Smooth muscle cell (in vitro differentiated cells): ENCODE data around the gene CDH23. TPM values are rescaled to one million over a fixed set of nuclear protein-coding genes. Genes with fewer than 3 reads are reported as not detected.

Experiments used
- DNase-seq: peaks from one replicate; lab custom pipeline; 2025; ENCODE audit not compliant: unreplicated experiment; lab: John Stamatoyannopoulos, UW
- H2AFZ ChIP-seq: fragments of 200-600 bp; sonication (generic); 2 replicates; pipeline ENCODE4 v1.6.0; 2016; ENCODE audit warnings: antibody characterized with exemption, low read depth, mild to moderate bottlenecking
- H3F3A ChIP-seq: fragments of 200-600 bp; sonication (generic); 2 replicates; pipeline ENCODE4 v1.6.0; 2017; ENCODE audit warnings: antibody characterized with exemption, low read depth
- H3K27ac ChIP-seq: fragments of 200-600 bp; sonication (generic); 2 replicates; pipeline ENCODE4 v1.5.1; 2016; ENCODE audit warnings: low read depth, mild to moderate bottlenecking
- H3K27me3 ChIP-seq: fragments of 200-600 bp; sonication (generic); 2 replicates; pipeline ENCODE4 v1.6.1; 2016; ENCODE audit warnings: low read depth, mild to moderate bottlenecking
- H3K36me3 ChIP-seq: fragments of 200-600 bp; sonication (generic); 2 replicates; pipeline ENCODE4 v1.5.1; 2016; ENCODE audit warnings: low read depth
- H3K4me1 ChIP-seq: fragments of 200-600 bp; sonication (generic); 2 replicates; pipeline ENCODE4 v1.5.1; 2016; ENCODE audit warnings: low read depth
- H3K4me2 ChIP-seq: fragments of 200-600 bp; sonication (generic); 2 replicates; pipeline ENCODE4 v1.6.0; 2016; ENCODE audit warnings: mild to moderate bottlenecking
- H3K4me3 ChIP-seq: fragments of 200-600 bp; sonication (generic); 2 replicates; pipeline ENCODE4 v1.5.1; 2016; ENCODE audit warnings: mild to moderate bottlenecking
- H3K79me2 ChIP-seq: fragments of 200-600 bp; sonication (generic); 2 replicates; pipeline ENCODE4 v1.6.0; 2016; ENCODE audit warnings: low read depth, mild to moderate bottlenecking
- H3K9ac ChIP-seq: fragments of 200-600 bp; sonication (generic); 2 replicates; pipeline ENCODE4 v1.6.0; 2016; ENCODE audit warnings: low read depth
- H3K9me3 ChIP-seq: fragments of 200-600 bp; sonication (generic); replicated peaks from 2 replicates; pipeline ENCODE4 v1.5.1; 2016; ENCODE audit warnings: low read depth
- H4K20me1 ChIP-seq: fragments of 200-600 bp; sonication (generic); 2 replicates; pipeline ENCODE4 v1.6.0; 2016; ENCODE audit warnings: low read depth
- WGBS: methylation state at CpG from one replicate; pipeline ENCODE4 v1.1.7; 2016; ENCODE audit warnings: low lambda C conversion rate; 5-methylcytosine and 5-hydroxymethylcytosine counted together
- polyA plus RNA-seq: library from polyadenylated mRNA; unstranded; fragments of >200 nt; fragmentation: Nextera tagmentation; extraction: Ambion mirVana; gene quantifications from 2 replicates; pipeline ENCODE4 v1.2.1, GENCODE V29; 2016
- total RNA-seq: library from RNA; depleted of rRNA; stranded (reverse); fragments of >200 nt; gene quantifications from 2 replicates; pipeline ENCODE4 v1.2.3, GENCODE V29; 2014
- TF ChIP-seq, protein P1 (sequence below): fragments of 200-600 bp; sonication (generic); IDR thresholded peaks from 2 replicates; pipeline ENCODE4 v1.5.1; 2017; ENCODE audit warnings: borderline replicate concordance, mild to moderate bottlenecking, antibody characterized with exemption; ENCODE audit not compliant: insufficient read depth, poor library complexity, severe bottlenecking

Gene CDH23
- total and polyA plus RNA-seq, 2 experiments from 2014 or later, result 0.99 to 2.5 TPM

DNA sequence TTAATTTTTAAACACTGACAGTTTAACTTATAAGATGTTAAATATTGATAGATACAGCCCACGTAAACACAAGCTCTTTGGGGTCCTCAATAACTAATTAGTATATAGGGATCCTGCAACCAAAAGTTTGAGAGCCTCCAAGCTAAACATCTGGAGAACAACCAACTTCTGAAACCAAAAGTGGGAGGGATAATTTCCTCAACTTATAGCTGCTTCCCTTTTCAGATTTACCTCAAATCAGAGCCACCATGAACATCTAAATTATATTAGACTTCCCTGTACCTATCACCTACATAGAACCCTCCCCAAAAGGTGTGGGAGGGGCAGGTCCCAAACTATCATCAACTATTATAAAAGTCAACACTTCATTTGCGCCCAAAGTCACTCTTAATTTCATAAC lies 445.7 kb downstream of the CDH23 start:
- WGBS, result 50% methylated on average over 2 of the region's 2 CpGs
- H3K27ac ChIP-seq, result no peak overlapping the region
- no peak overlapping the region for H3K9ac ChIP-seq
- peaks cover 82% of the 10 kb centered on the region for H3K79me2 ChIP-seq
- no peaks in the 10 kb centered on the region for H3K36me3 ChIP-seq
- H3K27me3 ChIP-seq, result no peaks in the 10 kb centered on the region
- H3K4me2 ChIP-seq, result no peak overlapping the region
- no peak for DNase-seq
- H2AFZ ChIP-seq, result no peak overlapping the region
- no peaks in the 10 kb centered on the region for H3K9me3 ChIP-seq
- peaks cover 36% of the 10 kb centered on the region for H3K4me1 ChIP-seq
- peaks cover 100% of the 10 kb centered on the region for H4K20me1 ChIP-seq
- TF ChIP-seq, protein P1, sequence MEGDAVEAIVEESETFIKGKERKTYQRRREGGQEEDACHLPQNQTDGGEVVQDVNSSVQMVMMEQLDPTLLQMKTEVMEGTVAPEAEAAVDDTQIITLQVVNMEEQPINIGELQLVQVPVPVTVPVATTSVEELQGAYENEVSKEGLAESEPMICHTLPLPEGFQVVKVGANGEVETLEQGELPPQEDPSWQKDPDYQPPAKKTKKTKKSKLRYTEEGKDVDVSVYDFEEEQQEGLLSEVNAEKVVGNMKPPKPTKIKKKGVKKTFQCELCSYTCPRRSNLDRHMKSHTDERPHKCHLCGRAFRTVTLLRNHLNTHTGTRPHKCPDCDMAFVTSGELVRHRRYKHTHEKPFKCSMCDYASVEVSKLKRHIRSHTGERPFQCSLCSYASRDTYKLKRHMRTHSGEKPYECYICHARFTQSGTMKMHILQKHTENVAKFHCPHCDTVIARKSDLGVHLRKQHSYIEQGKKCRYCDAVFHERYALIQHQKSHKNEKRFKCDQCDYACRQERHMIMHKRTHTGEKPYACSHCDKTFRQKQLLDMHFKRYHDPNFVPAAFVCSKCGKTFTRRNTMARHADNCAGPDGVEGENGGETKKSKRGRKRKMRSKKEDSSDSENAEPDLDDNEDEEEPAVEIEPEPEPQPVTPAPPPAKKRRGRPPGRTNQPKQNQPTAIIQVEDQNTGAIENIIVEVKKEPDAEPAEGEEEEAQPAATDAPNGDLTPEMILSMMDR, result no peak
- peaks cover 16% of the 10 kb centered on the region for H3F3A ChIP-seq
- no peak overlapping the region for H3K4me3 ChIP-seq

DNA sequence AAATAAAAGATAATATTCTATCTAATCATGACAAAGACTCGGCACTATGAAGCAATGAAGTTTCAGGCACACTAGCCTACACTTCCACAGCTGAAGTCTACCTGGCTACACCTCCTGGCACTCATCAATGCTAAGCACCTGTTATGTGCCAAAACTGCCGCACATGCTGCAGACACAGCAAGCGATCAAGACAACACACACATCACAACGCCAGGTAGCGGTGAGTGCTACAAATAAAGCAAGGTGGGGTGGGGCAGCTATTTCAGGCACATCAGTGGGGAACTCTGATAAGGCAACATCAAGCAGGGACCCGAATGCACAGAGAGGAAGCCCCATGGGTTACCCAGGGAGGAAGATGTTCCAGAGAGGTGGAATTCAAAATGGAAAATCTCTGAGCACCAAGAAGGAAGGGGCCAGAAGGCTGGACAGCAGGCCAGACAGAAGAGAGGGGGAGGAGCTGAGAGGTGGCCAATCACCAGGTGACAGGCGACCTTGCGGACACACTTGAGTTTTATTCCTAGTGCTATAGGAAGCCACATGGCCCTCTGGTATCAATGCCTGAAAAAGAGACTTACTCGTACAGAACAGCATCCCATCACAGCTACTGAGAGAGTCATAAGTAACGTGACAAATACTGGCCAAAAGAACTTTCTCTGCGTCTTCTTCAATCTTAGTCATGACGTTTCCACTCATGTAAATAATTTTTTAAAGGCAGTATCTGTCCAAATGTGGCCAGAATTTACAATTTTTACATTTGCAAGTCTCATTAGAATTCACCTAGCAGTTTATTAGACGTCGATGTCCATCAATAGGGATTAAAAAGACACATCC lies 446.4 kb downstream of the CDH23 start:
- H3K27me3 ChIP-seq, result no peaks in the 10 kb centered on the region
- no peak overlapping the region for H3K9ac ChIP-seq
- no peak overlapping the region for H3K4me3 ChIP-seq
- H3K4me1 ChIP-seq, result peaks cover 32% of the 10 kb centered on the region
- H3K9me3 ChIP-seq, result no peaks in the 10 kb centered on the region
- H2AFZ ChIP-seq, result no peak overlapping the region
- no peaks in the 10 kb centered on the region for H3K36me3 ChIP-seq
- H4K20me1 ChIP-seq, result peaks cover 100% of the 10 kb centered on the region
- DNase-seq, result no peak
- peaks cover 82% of the 10 kb centered on the region for H3K79me2 ChIP-seq
- no peak overlapping the region for H3K27ac ChIP-seq
- TF ChIP-seq, protein P1, result no peak
- no peak overlapping the region for H3K4me2 ChIP-seq
- 92% methylated on average over 14 of the region's 14 CpGs for WGBS
- H3F3A ChIP-seq, result peaks cover 16% of the 10 kb centered on the region

DNA sequence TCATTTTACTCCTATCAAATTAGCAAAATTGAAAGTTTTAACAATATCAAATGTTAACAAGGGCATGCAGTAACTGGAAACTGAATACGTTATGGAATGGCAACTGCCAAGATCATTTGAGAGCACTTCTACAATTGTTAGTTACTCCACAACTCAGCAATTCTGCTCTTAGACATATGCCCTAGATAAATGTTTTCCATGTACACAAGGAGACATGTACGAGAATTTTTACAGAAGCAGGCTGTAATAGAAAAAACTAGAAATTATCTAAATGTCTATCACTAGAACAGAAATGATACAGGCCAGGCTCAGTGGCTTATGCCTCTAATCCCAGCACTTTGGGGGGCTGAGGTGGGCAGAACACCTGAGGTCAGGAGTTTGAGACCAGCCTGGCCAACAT lies 447.4 kb downstream of the CDH23 start:
- no peak for DNase-seq
- Histone ChIP-seq H3K4me3 (no peak overlapping the region), H3K9ac (no peak overlapping the region), H3K4me2 (no peak overlapping the region), H4K20me1 (peaks cover 100% of the 10 kb centered on the region), H3K4me1 (peaks cover 32% of the 10 kb centered on the region), H3K27ac (no peak overlapping the region), H2AFZ (no peak overlapping the region), H3K36me3 (no peaks in the 10 kb centered on the region), H3K27me3 (no peaks in the 10 kb centered on the region), H3F3A (peaks cover 16% of the 10 kb centered on the region), H3K9me3 (no peaks in the 10 kb centered on the region), H3K79me2 (peaks cover 91% of the 10 kb centered on the region)
- TF ChIP-seq, protein P1, result no peak
- 90% methylated on average over 2 of the region's 2 CpGs for WGBS

DNA sequence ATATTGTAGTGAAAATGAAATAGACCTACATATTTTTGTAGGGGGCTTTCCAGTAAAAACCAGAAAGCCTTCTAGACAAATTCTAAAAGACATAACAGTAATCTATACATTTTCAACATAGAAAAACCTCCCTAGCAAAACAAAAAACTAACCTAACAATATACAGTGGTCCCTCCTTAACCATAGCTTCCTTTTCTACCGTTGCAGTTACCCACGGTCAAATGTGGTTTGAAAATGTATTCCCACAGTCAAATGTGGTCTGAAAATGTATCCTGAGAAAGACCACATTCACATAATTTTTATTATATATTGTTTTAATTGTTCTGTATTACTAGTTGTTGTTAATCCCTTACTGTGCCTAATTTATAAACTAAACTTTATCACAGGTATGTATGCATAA lies 448.0 kb downstream of the CDH23 start:
- TF ChIP-seq, protein P1, result no peak
- DNase-seq, result no peak
- H3K4me2 ChIP-seq, result no peak overlapping the region
- peaks cover 94% of the 10 kb centered on the region for H3K79me2 ChIP-seq
- no peaks in the 10 kb centered on the region for H3K27me3 ChIP-seq
- H3K36me3 ChIP-seq, result no peaks in the 10 kb centered on the region
- peaks cover 13% of the 10 kb centered on the region for H3F3A ChIP-seq
- no peak overlapping the region for H3K4me3 ChIP-seq
- H4K20me1 ChIP-seq, result peaks cover 100% of the 10 kb centered on the region
- H3K9me3 ChIP-seq, result no peaks in the 10 kb centered on the region
- no peak overlapping the region for H3K27ac ChIP-seq
- 99% methylated on average over 2 of the region's 2 CpGs for WGBS
- H2AFZ ChIP-seq, result no peak overlapping the region
- peaks cover 32% of the 10 kb centered on the region for H3K4me1 ChIP-seq
- H3K9ac ChIP-seq, result no peak overlapping the region
